Measurements from ENCODE around the gene SYCN. TPM values are rescaled to one million over a fixed set of nuclear protein-coding genes. Genes with fewer than 3 reads are reported as not detected.

SYCN gene, protein sequence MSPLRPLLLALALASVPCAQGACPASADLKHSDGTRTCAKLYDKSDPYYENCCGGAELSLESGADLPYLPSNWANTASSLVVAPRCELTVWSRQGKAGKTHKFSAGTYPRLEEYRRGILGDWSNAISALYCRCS
- total RNA-seq (1 to 10 TPM in 2 of 7 donors, not detected in 5; 1.2 to 2.4 TPM), polyA plus RNA-seq (not detected)
- long read RNA-seq, donor 1, result 0 reads
- long read RNA-seq, donor 2, partial matches to known transcripts, result 0 of 2 reads
- long read RNA-seq, donor 2, other reads (novel, unspliced or antisense), result 0 of 2 reads
- long read RNA-seq, donor 3, result 0 reads

GRCh38 chr19:39203372-39204341 is at the start of gene SYCN:
TSS of gene SYCN (minus strand) at chr19:39204263. CDS start at chr19:39204254, 9 bp downstream.
- H3K27me3 ChIP-seq, result no peaks in the 10 kb centered on the region
- no peaks in the 10 kb centered on the region for H3K36me3 ChIP-seq
- intact Hi-C loops (cut with DNase I), result no loop called here
- WGBS, 3 donors, result 30 to 35% (median 34%) methylated on average over 51 to 57 of the region's 57 CpGs
- DNase-seq, result no peak
- H3K27ac ChIP-seq, result no peak within 1 kb of the TSS
- H3K9me3 ChIP-seq, result no peaks in the 10 kb centered on the region
- H3K4me3 ChIP-seq, result no peak within 1 kb of the TSS
- TF ChIP-seq EP300 (IDR thresholded peaks at IDR 0.05) (no peak), POLR2A (IDR thresholded peaks at IDR 0.05) (no peak)
- TF ChIP-seq, protein P1, sequence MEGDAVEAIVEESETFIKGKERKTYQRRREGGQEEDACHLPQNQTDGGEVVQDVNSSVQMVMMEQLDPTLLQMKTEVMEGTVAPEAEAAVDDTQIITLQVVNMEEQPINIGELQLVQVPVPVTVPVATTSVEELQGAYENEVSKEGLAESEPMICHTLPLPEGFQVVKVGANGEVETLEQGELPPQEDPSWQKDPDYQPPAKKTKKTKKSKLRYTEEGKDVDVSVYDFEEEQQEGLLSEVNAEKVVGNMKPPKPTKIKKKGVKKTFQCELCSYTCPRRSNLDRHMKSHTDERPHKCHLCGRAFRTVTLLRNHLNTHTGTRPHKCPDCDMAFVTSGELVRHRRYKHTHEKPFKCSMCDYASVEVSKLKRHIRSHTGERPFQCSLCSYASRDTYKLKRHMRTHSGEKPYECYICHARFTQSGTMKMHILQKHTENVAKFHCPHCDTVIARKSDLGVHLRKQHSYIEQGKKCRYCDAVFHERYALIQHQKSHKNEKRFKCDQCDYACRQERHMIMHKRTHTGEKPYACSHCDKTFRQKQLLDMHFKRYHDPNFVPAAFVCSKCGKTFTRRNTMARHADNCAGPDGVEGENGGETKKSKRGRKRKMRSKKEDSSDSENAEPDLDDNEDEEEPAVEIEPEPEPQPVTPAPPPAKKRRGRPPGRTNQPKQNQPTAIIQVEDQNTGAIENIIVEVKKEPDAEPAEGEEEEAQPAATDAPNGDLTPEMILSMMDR (IDR thresholded peaks at IDR 0.05), result no peak
- H3K4me1 ChIP-seq (ENCODE audit: insufficient read depth), result peaks cover 3% of the 10 kb centered on the region

DNA sequence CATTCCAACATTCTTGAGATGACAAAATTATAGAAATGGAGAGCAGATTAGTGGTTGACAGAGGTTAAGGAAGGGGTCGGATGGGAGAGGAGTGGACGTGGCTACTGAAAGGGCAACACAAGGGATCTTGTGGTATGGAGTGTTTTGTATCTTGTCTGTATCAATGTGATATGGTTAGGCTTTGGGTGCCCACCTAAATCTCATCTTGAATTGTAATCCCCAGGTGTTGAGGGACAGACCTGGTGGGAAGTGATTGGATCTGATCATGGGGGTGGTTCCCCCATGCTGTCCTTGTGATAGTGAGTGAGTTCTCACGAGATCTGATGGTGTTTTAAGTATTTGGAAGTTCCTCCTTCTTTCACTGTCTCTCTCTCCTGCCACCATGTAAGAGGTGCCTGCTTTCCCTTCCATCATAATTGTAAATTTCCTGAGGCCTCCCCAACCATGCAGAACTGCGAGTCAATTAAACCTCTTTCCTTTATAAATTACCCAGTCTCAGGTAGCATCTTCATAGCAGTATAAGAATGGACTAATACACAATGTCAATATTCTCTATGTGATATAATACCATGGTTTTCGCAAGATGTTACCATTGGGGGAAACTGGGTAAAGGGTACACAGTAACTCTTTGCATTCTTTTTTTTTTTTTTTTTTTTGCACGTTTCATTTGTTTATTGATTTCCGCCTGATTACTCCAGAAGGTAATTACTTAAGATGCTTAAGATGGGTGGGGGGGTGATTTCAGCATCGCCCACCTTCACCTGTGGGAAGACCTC is 49.5 kb upstream of the SYCN start:
- intact Hi-C loops (cut with DNase I), result no loop called here
- no peaks in the 10 kb centered on the region for H3K27me3 ChIP-seq
- WGBS, 3 donors, result 78 to 89% (median 85%) methylated on average over 8 of the region's 8 CpGs

DNA sequence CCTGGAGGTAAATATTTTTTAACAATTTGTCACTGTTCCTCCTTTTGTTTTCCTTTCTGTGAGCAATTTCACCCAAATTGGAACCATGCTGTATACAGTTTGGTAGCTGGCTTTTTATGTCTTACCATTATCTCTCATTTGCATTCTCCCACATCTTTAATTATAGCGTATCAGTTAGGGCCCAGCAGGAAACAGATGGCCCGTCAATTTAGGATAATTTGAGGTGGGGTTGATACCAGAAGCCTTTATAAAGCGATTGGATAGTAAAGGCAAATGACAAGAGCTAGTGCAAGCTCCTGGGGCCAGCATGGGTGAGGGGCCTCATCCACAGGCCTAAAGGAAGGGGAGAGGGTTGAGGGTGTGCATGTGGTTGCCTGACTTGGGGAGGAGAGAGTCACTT is 48.4 kb upstream of the SYCN start:
- no peaks in the 10 kb centered on the region for H3K27me3 ChIP-seq
- DNase-seq, result no peak

More for the DNA sequence above, 49.5 kb upstream of the SYCN start:
- Histone ChIP-seq H3K27ac (no peak overlapping the region), H3K4me1 (ENCODE audit: insufficient read depth) (no peaks in the 10 kb centered on the region), H3K36me3 (no peaks in the 10 kb centered on the region), H3K4me3 (no peak overlapping the region), H3K9me3 (peaks cover 0 to 4% of the 10 kb centered on the region in 2 donors)
- TF ChIP-seq EP300 (IDR thresholded peaks at IDR 0.05), result no peak
- TF ChIP-seq POLR2A (IDR thresholded peaks at IDR 0.05), result no peak
- TF ChIP-seq, protein P1 (IDR thresholded peaks at IDR 0.05), result no peak
- no peak for DNase-seq

More for the DNA sequence above, 48.4 kb upstream of the SYCN start:
- H3K4me3 ChIP-seq, result no peak overlapping the region
- TF ChIP-seq EP300 (IDR thresholded peaks at IDR 0.05) (no peak), POLR2A (IDR thresholded peaks at IDR 0.05) (no peak)
- TF ChIP-seq, protein P1 (IDR thresholded peaks at IDR 0.05), result no peak
- 39 to 52% (median 39%) methylated on average over 3 of the region's 3 CpGs for WGBS, 3 donors
- H3K27ac ChIP-seq, result no peak overlapping the region
- no peaks in the 10 kb centered on the region for H3K4me1 ChIP-seq (ENCODE audit: insufficient read depth)
- intact Hi-C loops (cut with DNase I), result no loop called here
- H3K9me3 ChIP-seq, result peaks cover 0 to 4% of the 10 kb centered on the region in 2 donors
- no peaks in the 10 kb centered on the region for H3K36me3 ChIP-seq

Measured in ovary (tissue), 10 donors.